PC-9 (cell line): ENCODE measurements around the gene SLC4A2. TPM values are rescaled to one million over a fixed set of nuclear protein-coding genes. Genes with fewer than 3 reads are reported as not detected.

Experiments used
- BruUV-seq: library from RNA; stranded (reverse); fragments of 400-500 nt; replicated peaks from 2 replicates; lab custom pipeline; 2021; lab: Mats Ljungman, UMichigan
- CTCF ChIA-PET: fragments of 300-600 bp; sonication (Branson Sonifier 250); formaldehyde crosslinking; loops from one replicate; lab custom pipeline; 2022; ENCODE audit warnings: antibody characterized with exemption; lab: Charles Lee
- POLR2A ChIA-PET: fragments of 300-600 bp; sonication (Branson Sonifier 250); formaldehyde crosslinking; loops from one replicate; lab custom pipeline; 2022; ENCODE audit warnings: antibody characterized with exemption; ENCODE audit not compliant: unreplicated experiment; lab: Charles Lee
- DNase-seq, 2 experiments: peaks; one replicate each; pipeline versions ENCODE4 v3.0.0 to v3.0.0-alpha.2; 2015 to 2022; ENCODE audit warnings: mixed read lengths in 1 of 2
- H2AFZ ChIP-seq: fragments of 200-600 bp; sonication (generic); 2 replicates; pipeline ENCODE4 v1.8.1; 2017; ENCODE audit warnings: antibody characterized with exemption
- H3F3A ChIP-seq: fragments of 200-600 bp; sonication (generic); 2 replicates; pipeline ENCODE4 v1.8.1; 2017; ENCODE audit warnings: antibody characterized with exemption, mild to moderate bottlenecking, low read depth; ENCODE audit not compliant: insufficient read depth
- H3K27ac ChIP-seq: fragments of 200-600 bp; sonication (generic); 2 replicates; pipeline ENCODE4 v1.6.1; 2016; ENCODE audit warnings: mixed run types
- H3K27me3 ChIP-seq: fragments of 200-600 bp; sonication (generic); 2 replicates; pipeline ENCODE4 v1.6.1; 2016; ENCODE audit warnings: low read depth, mixed run types; ENCODE audit not compliant: insufficient read depth
- H3K36me3 ChIP-seq: fragments of 200-600 bp; sonication (generic); 2 replicates; pipeline ENCODE4 v1.6.1; 2016; ENCODE audit warnings: low read depth, mixed run types
- H3K4me1 ChIP-seq: fragments of 200-600 bp; sonication (generic); replicated peaks from 2 replicates; pipeline ENCODE4 v1.6.1; 2016; ENCODE audit warnings: mixed run types; ENCODE audit not compliant: insufficient read depth
- H3K4me2 ChIP-seq: fragments of 200-600 bp; sonication (generic); 2 replicates; pipeline ENCODE4 v1.6.1; 2017; ENCODE audit warnings: mixed run types
- H3K4me3 ChIP-seq: fragments of 200-600 bp; sonication (generic); 2 replicates; pipeline ENCODE4 v1.6.1; 2016; ENCODE audit warnings: mixed run types
- H3K79me2 ChIP-seq: fragments of 200-600 bp; sonication (generic); 2 replicates; pipeline ENCODE4 v1.6.1; 2017; ENCODE audit warnings: low read depth, mixed run types
- H3K9me2 ChIP-seq: fragments of 200-600 bp; sonication (generic); 2 replicates; pipeline ENCODE4 v1.8.1; 2017; ENCODE audit warnings: mild to moderate bottlenecking; ENCODE audit not compliant: insufficient read depth
- H3K9me3 ChIP-seq: fragments of 200-600 bp; sonication (generic); 2 replicates; pipeline ENCODE4 v1.8.1; 2016; ENCODE audit warnings: low read depth; ENCODE audit not compliant: insufficient read depth
- H4K20me1 ChIP-seq: fragments of 200-600 bp; sonication (generic); 2 replicates; pipeline ENCODE4 v1.8.1; 2017; ENCODE audit not compliant: insufficient read depth
- CTCF ChIP-seq: fragments of 200-600 bp; sonication (generic); conservative IDR thresholded peaks from 2 replicates; pipeline ENCODE4 v1.6.1; 2017; ENCODE audit warnings: mixed run types, antibody characterized with exemption, mild to moderate bottlenecking, moderate library complexity
- EZH2 ChIP-seq: fragments of 200-600 bp; sonication (generic); IDR thresholded peaks from 2 replicates; pipeline ENCODE4 v1.8.0; 2017; ENCODE audit warnings: antibody characterized with exemption, low read depth
- intact Hi-C: fragments of 100-400 bp; cut with micrococcal nuclease; formaldehyde crosslinking; loops from one replicate; pipeline ENCODE4 v1.10.0; 2022; ENCODE audit not compliant: unreplicated experiment
- total RNA-seq: library from RNA; stranded (reverse); gene quantifications from 2 replicates; pipeline ENCODE4 v1.2.3, GENCODE V29; 2021

The SLC4A2 gene
- total RNA-seq, 1 experiment from 2014 or later = 245 TPM

- peak in 1 of 2 experiments; percentile 48 for DNase-seq
- Histone ChIP-seq H3K4me1 (peaks cover 14% of the 10 kb centered on the region), H3K4me3 (no peak overlapping the region), H3K9me3 (no peaks in the 10 kb centered on the region), H3F3A (peaks cover 56% of the 10 kb centered on the region), H3K9me2 (no peaks in the 10 kb centered on the region), H3K36me3 (peaks cover 3% of the 10 kb centered on the region; the same call in 1 of the 2 replicates), H3K79me2 (peaks cover 27% of the 10 kb centered on the region), H3K27ac (no peak overlapping the region), H2AFZ (no peak overlapping the region), H4K20me1 (peaks cover 8% of the 10 kb centered on the region; the same call in 1 of the 2 replicates), H3K27me3 (no peaks in the 10 kb centered on the region), H3K4me2 (no peak overlapping the region)
- ChIA-PET POLR2A (interaction anchor here (0.6 kb wide), 1 partner anchor 9 kb away, joined by 5 read pairs; no protein-coding TSS in a partner anchor), CTCF (interaction anchor here (0.5 kb wide), 1 partner anchor 14 kb away, joined by 4 read pairs; no protein-coding TSS in a partner anchor)
- intact Hi-C loops = no loop called here
- TF ChIP-seq EZH2 = no peak
- peak; percentile 53 for TF ChIP-seq CTCF
- BruUV-seq = no TSS peak
Measured at GRCh38 chr7:151076863-151077704, 17.7 kb downstream of the SLC4A2 start.

GRCh38 chr7:151077705-151078232 is 18.4 kb downstream of the SLC4A2 start:
- no peak for TF ChIP-seq CTCF
- no peak for TF ChIP-seq EZH2

GRCh38 chr7:151078233-151079040 is 19.0 kb downstream of the SLC4A2 start:
- H4K20me1 ChIP-seq = peaks cover 8% of the 10 kb centered on the region; the same call in 1 of the 2 replicates

More at GRCh38 chr7:151077705-151078232, 18.4 kb downstream of the SLC4A2 start:
- Histone ChIP-seq H3K79me2 (peaks cover 34% of the 10 kb centered on the region), H4K20me1 (peaks cover 8% of the 10 kb centered on the region; the same call in 1 of the 2 replicates), H3K9me2 (no peaks in the 10 kb centered on the region), H3K27me3 (no peaks in the 10 kb centered on the region), H3K4me2 (no peak overlapping the region), H3K9me3 (no peaks in the 10 kb centered on the region), H3K36me3 (no peaks in the 10 kb centered on the region), H2AFZ (no peak overlapping the region), H3K4me3 (no peak overlapping the region), H3K27ac (no peak overlapping the region), H3F3A (peaks cover 58% of the 10 kb centered on the region), H3K4me1 (peaks cover 19% of the 10 kb centered on the region)
- BruUV-seq = no TSS peak
- POLR2A ChIA-PET = interaction anchor here (0.7 kb wide), 1 partner anchor 12 kb away, joined by 3 read pairs; no protein-coding TSS in a partner anchor
- intact Hi-C loops = no loop called here
- CTCF ChIA-PET = no interaction called here
- DNase-seq = no peak

More at GRCh38 chr7:151078233-151079040, 19.0 kb downstream of the SLC4A2 start:
- ChIA-PET CTCF (no interaction called here), POLR2A (interaction anchor here (0.7 kb wide), 1 partner anchor 12 kb away, joined by 3 read pairs; no protein-coding TSS in a partner anchor)
- H3K9me3 ChIP-seq = no peaks in the 10 kb centered on the region
- H3K4me3 ChIP-seq = no peak overlapping the region
- no TSS peak for BruUV-seq
- H2AFZ ChIP-seq = no peak overlapping the region
- no peak overlapping the region for H3K27ac ChIP-seq
- no peak for DNase-seq
- no peak for TF ChIP-seq CTCF
- H3K36me3 ChIP-seq = no peaks in the 10 kb centered on the region
- peaks cover 58% of the 10 kb centered on the region for H3F3A ChIP-seq
- no peak overlapping the region; the same call in 1 of the 2 replicates for H3K4me2 ChIP-seq
- no peaks in the 10 kb centered on the region for H3K9me2 ChIP-seq
- intact Hi-C loops = no loop called here
- H3K27me3 ChIP-seq = no peaks in the 10 kb centered on the region
- H3K79me2 ChIP-seq = peaks cover 38% of the 10 kb centered on the region
- peaks cover 19% of the 10 kb centered on the region for H3K4me1 ChIP-seq
